ENCODE results near the gene ACAA1.

DNA sequence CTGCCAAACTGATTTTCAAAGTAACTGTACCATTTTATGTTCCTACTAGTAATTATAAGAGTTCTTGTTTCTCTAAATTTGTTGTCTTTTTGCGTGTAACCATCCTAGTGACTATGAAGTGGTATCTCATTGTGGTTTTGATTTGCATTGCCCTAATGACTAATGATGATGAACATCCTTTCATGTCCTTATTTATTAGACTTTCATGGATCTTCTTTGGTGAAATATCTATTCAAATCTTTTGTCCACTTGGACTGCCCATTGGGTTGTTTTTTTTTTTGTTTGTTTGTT lies 32.0 kb upstream of the ACAA1 start:
- TF ChIP-seq POLR2A (IDR thresholded peaks at IDR 0.05; ENCODE audit: extremely low read depth, insufficient read length) = no peak
- TF ChIP-seq, protein P1, sequence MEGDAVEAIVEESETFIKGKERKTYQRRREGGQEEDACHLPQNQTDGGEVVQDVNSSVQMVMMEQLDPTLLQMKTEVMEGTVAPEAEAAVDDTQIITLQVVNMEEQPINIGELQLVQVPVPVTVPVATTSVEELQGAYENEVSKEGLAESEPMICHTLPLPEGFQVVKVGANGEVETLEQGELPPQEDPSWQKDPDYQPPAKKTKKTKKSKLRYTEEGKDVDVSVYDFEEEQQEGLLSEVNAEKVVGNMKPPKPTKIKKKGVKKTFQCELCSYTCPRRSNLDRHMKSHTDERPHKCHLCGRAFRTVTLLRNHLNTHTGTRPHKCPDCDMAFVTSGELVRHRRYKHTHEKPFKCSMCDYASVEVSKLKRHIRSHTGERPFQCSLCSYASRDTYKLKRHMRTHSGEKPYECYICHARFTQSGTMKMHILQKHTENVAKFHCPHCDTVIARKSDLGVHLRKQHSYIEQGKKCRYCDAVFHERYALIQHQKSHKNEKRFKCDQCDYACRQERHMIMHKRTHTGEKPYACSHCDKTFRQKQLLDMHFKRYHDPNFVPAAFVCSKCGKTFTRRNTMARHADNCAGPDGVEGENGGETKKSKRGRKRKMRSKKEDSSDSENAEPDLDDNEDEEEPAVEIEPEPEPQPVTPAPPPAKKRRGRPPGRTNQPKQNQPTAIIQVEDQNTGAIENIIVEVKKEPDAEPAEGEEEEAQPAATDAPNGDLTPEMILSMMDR (IDR thresholded peaks at IDR 0.05; ENCODE audit: low read depth, low read length) = no peak
- TF ChIP-seq, protein P2, sequence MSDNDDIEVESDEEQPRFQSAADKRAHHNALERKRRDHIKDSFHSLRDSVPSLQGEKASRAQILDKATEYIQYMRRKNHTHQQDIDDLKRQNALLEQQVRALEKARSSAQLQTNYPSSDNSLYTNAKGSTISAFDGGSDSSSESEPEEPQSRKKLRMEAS (IDR thresholded peaks at IDR 0.05; ENCODE audit: low read depth, low read length) = no peak
